NCI-H524 (cell line): ENCODE data around the gene ACTL6A.

Source experiments
- DNase-seq, 2 experiments: peaks; one replicate each; lab custom pipeline; 2025; lab: John Stamatoyannopoulos, UW

Gene ACTL6A

DNA sequence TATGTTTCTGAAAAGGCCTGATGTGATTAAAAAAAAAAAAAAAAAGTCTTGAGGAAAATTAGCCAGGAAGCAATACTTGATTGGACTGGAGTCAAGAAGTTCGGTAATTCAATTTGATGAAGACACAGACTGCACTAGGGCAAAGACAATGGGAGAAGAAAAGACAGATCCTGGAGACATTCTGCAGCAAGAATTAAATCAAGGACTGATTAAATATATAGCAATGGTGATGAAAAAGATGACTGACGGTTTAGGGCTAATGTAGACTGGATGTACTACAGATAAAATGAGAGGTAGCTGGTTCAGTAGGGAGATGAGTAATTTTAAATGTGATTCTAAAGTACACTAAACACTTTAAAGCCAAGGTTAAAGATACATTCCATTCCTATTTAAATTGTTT is 27.9 kb downstream of the ACTL6A start:
- DNase-seq: no peak

DNA sequence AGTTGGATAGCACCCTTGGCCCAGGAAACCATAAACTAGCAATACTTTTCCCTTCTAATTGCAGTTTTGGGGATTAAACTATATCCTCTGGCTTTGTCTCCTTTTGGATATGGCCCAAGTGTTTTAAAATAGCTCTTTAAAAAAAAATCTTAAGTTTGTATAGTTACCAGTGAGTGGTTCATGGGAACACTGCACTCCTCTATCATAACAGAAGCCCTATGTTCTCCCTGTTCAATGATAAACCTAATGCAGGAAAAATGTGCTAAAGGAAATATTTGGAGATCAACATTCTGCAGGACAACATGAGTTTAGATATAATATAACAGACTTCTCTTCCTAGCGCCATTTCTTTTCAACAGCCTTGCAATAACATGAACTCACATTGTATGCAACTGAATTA is 28.6 kb downstream of the ACTL6A start:
- DNase-seq: no peak

DNA sequence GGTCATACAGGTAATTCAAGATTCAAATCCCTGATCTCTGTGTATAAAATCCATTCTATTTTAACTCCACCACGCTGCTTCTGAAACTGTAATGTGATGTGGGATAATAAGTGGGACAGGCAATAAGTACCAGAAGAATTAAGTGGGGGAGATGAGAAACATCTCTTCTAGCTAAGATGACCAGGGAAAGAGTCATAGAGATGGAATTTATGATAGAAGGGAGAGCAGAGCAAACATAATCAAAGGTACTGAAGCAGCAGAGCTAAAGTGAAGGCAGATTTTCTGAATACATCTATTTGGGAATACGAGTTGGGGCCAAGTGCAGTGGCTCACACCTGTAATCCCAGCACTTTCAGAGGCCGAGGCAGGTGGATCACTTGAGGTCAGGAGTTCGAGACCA is 36.8 kb downstream of the ACTL6A start:
- DNase-seq: no peak

DNA sequence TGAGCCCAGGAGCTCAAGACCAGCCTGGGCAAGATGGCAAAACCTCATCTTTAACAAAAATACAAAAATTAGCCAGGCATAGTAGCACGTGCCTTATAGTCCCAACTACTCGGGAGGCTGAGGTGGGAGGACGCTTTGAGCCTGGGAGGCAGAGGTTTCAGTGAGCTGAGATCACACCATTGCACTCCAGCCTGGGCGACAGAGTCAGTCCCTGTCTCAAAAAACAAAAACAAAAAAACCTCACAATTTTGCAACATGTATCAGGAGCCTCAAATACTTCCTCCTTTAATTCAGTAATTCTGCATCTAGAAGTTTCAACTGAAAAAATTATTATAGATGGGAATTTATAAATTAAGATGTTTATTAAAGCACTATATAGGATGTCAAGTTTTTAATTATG is 40.6 kb downstream of the ACTL6A start:
- DNase-seq: no peak

DNA sequence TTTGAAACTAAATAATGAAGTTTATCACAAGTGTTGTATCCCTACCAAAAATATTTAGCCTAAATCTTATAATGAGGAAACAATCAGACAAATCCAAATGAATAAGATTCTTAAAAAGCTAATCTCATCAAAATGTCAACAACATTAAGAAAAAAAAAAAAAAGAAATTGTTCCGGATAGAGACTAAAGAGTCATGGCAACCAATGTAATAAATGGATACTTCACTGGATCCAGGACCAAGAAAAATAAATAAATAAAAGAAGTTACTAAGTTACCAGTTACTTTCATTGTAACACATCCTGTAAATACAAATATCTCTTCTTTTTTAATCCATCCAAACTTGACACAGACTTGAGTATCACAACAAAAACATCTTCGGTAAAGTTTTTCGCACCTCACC is 41.1 kb downstream of the ACTL6A start:
- no peak for DNase-seq

DNA sequence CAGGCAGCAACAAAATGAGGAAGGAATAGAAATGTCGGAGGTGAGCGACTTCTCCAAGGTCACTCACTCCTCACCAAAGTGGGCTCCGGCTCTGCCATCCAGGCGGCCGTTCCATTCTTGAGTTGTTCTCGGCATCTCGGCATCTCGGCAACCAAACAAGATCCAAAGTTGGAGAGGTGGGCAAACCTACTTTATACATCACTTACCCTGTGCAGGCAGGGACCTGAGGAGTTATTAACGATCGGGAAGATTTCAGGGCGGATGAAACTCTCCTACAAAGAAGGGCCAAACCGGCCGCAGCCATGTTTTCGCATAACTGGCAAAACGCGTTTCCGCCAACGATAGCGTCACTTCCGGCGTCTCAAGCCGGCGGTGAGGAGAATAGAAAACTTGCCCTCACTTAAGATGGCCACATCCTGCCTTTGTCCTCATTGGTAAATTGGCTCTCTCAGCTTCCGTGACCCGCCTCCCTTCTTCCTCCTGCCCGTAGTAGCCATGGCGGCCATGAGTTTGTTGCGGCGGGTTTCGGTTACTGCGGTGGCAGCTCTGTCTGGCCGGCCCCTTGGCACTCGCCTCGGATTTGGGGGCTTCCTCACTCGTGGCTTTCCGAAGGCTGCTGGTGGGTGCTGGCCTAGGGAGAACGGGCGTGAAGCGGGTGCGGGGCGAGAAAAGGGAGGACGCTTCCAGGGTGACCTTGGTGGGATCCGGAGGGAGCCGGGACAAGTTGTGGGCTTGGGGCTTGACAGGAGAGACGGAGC is 41.8 kb downstream of the ACTL6A start, which contains the start of the genes MRPL47 and NDUFB5:
MRPL47 (minus strand) TSS at position 318 of the 758 bp plus-strand sequence; CDS start at position 304, 14 bp downstream.
NDUFB5 (plus strand) TSS at position 474 of the 758 bp plus-strand sequence; CDS start at position 496, 22 bp downstream.
- peak; percentile 92 to 97 for DNase-seq

DNA sequence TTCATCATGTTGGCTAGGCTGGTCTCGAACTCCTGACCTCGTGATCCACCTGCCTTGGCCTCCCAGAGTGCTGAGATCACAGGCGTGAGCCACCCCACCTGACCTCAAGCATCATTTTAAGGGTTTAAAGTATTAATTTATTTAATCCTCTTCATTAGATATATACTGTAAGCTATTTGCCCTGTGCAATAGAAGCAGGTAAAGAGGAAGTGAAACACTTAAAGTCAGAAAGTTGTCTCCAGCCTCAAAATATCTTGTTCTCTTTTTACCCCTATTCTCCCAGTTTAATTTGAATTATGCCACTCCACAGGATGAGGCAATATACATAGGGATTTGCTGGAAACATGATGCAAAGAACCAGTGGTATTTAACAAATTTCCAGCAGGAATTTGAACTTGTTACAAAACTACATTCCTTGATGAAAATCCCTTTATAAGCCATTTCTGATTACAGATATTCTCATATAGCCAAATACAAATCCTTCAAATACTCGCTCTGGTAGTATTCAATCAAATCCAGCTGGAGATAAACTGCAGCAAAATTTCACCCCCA is 43.9 kb downstream of the ACTL6A start:
- no peak for DNase-seq

DNA sequence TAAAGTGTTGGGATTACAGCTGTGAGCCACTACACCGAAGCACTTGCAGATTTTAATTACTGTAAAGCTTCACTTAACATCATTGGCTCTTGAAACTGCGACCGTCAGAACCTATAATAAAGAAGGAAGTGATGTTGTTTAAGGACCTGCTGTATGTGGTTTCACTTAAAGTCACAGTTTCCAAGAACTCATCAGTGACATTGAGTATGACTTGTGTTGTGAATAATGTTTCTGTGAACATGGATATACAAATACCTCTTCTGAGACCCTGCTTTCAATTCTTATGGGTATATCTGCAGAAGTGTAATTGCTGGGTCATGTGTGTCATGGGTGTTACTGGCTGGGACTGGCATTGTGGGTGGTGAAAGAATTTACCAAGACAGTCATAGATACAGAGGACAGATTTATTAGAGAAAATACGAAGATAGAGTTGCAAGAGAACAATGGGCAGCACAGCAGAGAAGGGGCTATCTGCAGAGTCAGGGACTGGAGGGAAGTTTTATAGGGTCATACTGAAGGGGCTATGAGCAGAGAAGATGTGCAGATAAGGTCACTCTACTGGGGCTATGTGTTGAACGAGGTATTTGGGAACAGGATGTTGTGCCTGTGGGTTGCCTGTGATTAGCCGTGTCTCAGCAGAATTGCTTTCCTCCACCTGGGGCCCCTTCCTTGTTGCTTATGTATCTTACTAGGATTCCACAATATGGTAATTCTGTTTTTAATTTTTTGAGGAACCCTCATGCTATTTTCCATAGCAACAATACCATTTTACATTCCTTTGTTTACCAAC is 46.4 kb downstream of the ACTL6A start:
- DNase-seq: peak in 1 of 2 experiments; percentile 15

DNA sequence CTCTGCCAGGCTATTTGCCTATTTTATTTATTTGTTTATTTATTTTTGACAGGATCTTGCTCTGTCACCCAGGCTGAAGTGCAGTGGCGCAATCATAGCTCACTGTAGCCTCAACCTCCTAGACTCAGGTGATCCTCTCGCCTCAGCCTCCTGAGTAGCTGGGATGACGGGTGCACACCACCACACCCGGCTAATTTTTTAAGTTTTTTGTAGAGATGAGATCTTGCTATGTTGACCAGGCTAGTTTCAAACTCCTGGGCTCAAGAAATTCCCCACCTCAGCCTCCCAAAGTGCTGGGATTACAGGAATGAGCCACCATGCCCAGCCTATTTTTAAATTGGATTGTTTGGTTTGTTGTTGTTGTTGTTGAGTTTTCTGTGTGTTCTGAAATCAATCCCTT is 47.3 kb downstream of the ACTL6A start:
- DNase-seq: no peak

DNA sequence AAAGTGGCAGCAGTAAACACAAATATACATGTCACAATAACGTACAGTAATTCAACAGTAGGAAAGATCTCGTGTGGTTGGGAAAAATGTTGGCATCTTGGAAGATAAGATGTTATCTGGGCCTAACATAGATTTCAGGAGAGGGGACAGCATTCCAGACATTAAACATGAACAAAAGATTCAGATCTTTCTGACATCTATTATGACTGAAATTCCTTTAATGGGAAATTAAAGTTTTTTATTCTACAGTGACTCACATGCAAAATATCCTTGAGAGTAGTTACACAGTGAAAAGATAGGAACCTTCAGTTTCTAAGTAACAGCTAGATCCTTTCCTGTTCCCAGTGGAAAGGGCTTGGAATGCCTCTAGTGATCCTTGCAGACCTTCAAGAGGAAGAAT is 51.1 kb downstream of the ACTL6A start:
- no peak for DNase-seq

DNA sequence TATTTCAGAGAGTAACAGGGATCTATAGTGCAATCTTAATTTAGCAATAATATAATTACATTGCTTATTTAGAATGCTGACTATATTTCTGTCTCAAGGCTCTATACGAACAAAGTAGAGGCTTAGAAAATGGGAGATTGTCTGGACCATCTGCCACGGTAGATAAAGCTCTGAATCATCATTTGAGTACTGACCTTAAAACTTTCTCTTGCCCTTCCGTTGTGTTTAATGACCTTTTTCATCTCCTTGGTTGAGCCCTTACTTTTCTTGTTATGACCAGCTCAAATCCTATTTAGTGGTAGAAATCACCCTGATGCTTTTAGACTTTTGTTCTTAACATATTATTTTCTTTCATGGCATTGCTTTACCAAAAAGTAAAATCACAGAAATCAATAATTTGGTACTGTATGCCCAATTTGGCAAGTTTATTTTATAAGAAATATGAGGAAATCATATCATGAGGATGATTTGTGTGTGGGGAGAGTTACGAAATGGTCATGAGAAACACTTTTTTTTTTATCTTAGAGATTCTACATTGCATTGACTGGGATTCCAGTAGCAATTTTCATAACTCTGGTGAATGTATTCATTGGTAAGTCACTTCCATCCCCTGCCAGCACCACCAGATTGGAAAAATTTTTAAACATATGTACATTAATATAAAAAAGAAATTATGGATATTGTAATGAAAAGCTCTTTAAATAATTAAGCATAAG is 52.9 kb downstream of the ACTL6A start:
- peak in 1 of 2 experiments; percentile 38 for DNase-seq

DNA sequence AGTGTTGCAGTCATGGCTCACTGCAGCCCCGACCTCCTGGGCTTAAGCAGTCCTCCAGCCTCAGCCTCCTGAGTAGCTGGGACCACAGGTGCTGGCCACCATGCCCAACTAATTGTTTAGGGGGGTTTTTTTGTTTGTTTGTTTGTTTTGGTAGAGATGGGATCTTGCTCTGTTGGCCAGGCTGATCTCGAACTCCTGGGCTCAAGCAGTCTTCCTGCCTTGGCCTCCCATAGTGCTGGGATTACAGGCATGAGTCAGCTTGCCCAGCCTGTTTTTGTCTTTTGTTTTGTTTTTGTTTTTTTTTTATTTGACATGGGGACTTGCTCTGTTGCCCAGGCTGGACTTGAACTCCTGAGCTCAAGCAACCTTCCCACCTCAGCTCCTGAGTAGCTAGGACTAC is 59.3 kb downstream of the ACTL6A start:
- no peak for DNase-seq

DNA sequence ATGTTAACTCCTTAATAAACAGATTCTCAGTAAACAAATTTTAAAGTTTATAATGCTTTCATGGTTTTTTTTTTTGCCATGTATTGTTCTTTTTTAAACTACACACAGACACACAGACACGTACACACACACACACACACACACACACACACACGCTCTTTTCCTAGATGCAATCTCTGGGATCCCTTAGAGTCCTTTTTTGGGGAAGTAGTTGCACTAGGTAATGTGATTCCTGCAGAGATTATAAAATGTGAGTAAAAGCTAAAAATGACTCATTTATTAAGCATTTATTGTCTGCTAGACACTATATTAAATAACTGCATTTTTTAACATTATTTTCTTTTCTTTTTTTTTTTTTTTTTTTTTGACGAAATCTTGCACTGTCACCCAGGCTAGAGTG is 61.7 kb downstream of the ACTL6A start:
- no peak for DNase-seq

DNA sequence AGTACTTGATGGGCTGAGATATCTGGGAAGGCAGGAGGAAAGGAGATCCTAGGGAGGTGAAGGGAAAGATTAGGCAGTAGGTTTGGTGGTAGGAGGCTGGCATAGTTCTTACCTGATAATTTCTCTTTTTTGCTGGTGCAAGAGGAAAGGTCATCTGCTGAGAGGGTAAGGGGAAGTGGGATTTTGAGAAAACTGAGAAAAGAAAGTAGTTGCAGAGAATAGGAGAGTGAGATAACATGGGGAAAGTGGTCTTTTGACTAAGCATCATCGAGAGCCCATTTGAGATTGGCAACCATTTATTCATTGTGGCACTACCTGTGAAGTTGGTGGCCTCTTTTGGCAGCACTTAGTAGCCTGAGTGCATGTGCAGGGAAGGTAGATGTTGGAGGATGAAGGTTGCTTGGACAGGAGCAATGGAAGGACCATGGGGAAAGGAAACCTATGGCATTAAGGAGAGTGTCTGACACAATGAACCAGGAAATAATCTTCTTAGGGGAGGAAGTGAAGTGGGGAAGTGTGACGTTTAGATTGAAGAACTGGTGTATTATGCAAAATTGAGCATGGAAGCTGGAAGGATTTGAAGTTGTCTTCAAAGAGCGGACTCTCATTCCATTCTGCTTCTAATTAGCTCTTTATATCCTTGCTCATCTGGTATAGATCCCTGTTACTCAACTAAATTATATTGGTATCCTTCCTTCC is 68.2 kb downstream of the ACTL6A start:
- DNase-seq: no peak
